IPS-18c (cell line): ENCODE data around the gene NPHP4.

Experiments
- H3K4me3 ChIP-seq: 2 replicates; pipeline ENCODE4 v1.7.0; 2013; ENCODE audit warnings: low read depth, mild to moderate bottlenecking, low read length, moderate library complexity; ENCODE audit not compliant: insufficient read depth
- H3K9me3 ChIP-seq: one replicate; pipeline ENCODE4 v1.6.1; 2013; ENCODE audit warnings: mild to moderate bottlenecking, low read length, moderate library complexity; ENCODE audit not compliant: control insufficient read depth, insufficient read depth

Gene NPHP4

GRCh38 chr1:5890346-5891106 lies 101.7 kb downstream of the NPHP4 start:
- H3K4me3 ChIP-seq, result no peak overlapping the region
- no peaks in the 10 kb centered on the region for H3K9me3 ChIP-seq

GRCh38 chr1:5889901-5890300 lies 102.3 kb downstream of the NPHP4 start:
- no peak overlapping the region for H3K4me3 ChIP-seq

GRCh38 chr1:5889462-5889861 lies 102.8 kb downstream of the NPHP4 start:
- H3K9me3 ChIP-seq, result no peaks in the 10 kb centered on the region
- no peak overlapping the region for H3K4me3 ChIP-seq

More at GRCh38 chr1:5889901-5890300, 102.3 kb downstream of the NPHP4 start:
- no peaks in the 10 kb centered on the region for H3K9me3 ChIP-seq

- H3K9me3 ChIP-seq, result no peaks in the 10 kb centered on the region
- H3K4me3 ChIP-seq, result no peak overlapping the region
These were observed 103.5 kb downstream of the NPHP4 start for GRCh38 chr1:5888606-5889211.

GRCh38 chr1:5887971-5888361 lies 104.3 kb downstream of the NPHP4 start:
- Histone ChIP-seq H3K4me3 (no peak overlapping the region), H3K9me3 (no peaks in the 10 kb centered on the region)

- no peaks in the 10 kb centered on the region for H3K9me3 ChIP-seq
- no peak overlapping the region for H3K4me3 ChIP-seq
These were observed 104.8 kb downstream of the NPHP4 start for GRCh38 chr1:5887349-5887970.

GRCh38 chr1:5886541-5887348 lies 105.5 kb downstream of the NPHP4 start:
- H3K9me3 ChIP-seq, result no peaks in the 10 kb centered on the region
- no peak overlapping the region for H3K4me3 ChIP-seq

GRCh38 chr1:5886140-5886483 lies 106.1 kb downstream of the NPHP4 start:
- no peak overlapping the region for H3K4me3 ChIP-seq

GRCh38 chr1:5885471-5886139 lies 106.6 kb downstream of the NPHP4 start:
- H3K9me3 ChIP-seq, result no peaks in the 10 kb centered on the region
- H3K4me3 ChIP-seq, result no peak overlapping the region

More at GRCh38 chr1:5886140-5886483, 106.1 kb downstream of the NPHP4 start:
- no peaks in the 10 kb centered on the region for H3K9me3 ChIP-seq

GRCh38 chr1:5884110-5884509 lies 108.1 kb downstream of the NPHP4 start:
- Histone ChIP-seq H3K9me3 (no peaks in the 10 kb centered on the region), H3K4me3 (no peak overlapping the region)

- Histone ChIP-seq H3K9me3 (no peaks in the 10 kb centered on the region), H3K4me3 (no peak overlapping the region)
These were observed 108.8 kb downstream of the NPHP4 start for GRCh38 chr1:5883129-5884048.

GRCh38 chr1:5882367-5883128 lies 109.7 kb downstream of the NPHP4 start:
- Histone ChIP-seq H3K4me3 (no peak overlapping the region), H3K9me3 (no peaks in the 10 kb centered on the region)

- Histone ChIP-seq H3K9me3 (no peaks in the 10 kb centered on the region), H3K4me3 (no peak overlapping the region)
These were observed 110.6 kb downstream of the NPHP4 start for GRCh38 chr1:5881526-5882222.

- no peak overlapping the region for H3K4me3 ChIP-seq
- no peaks in the 10 kb centered on the region for H3K9me3 ChIP-seq
These were observed 111.4 kb downstream of the NPHP4 start for GRCh38 chr1:5880630-5881405.
